PC-3 (cell line): ENCODE results near the gene ROR1. TPM values are rescaled to one million over a fixed set of nuclear protein-coding genes. Genes with fewer than 3 reads are reported as not detected.

Experiments used
- ATAC-seq: fragments of 200-7000 bp; cut with Tn5 transposase; 2 replicates; pipeline ENCODE4 v1.9.1; 2020; ENCODE audit warnings: mild to moderate bottlenecking, moderate library complexity
- BruUV-seq: library from RNA; stranded (reverse); fragments of 400-500 nt; replicated peaks from 2 replicates; lab custom pipeline; 2021; lab: Mats Ljungman, UMichigan
- CTCF ChIA-PET: fragments of 300-600 bp; sonication (Branson Sonifier 250); formaldehyde crosslinking; loops from one replicate; lab custom pipeline; 2022; ENCODE audit warnings: antibody characterized with exemption; lab: Charles Lee
- POLR2A ChIA-PET: fragments of 300-600 bp; sonication (Branson Sonifier 250); formaldehyde crosslinking; loops from one replicate; lab custom pipeline; 2022; ENCODE audit warnings: antibody characterized with exemption; ENCODE audit not compliant: unreplicated experiment; lab: Charles Lee
- DNase-seq: peaks from one replicate; pipeline ENCODE4 v3.0.0-alpha.2; 2015
- H2AFZ ChIP-seq: fragments of 300-600 bp; sonication (generic); 2 replicates; pipeline ENCODE4 v1.6.0; 2016; ENCODE audit warnings: antibody characterized with exemption, low read length
- H3F3A ChIP-seq: fragments of 300-600 bp; sonication (generic); one replicate; pipeline ENCODE4 v1.6.0; 2017; ENCODE audit warnings: antibody characterized with exemption, low read length, control low read depth, mild to moderate bottlenecking; ENCODE audit not compliant: unreplicated experiment
- H3K27ac ChIP-seq: fragments of 300-600 bp; sonication (generic); 2 replicates; pipeline ENCODE4 v1.5.1; 2016; ENCODE audit warnings: mild to moderate bottlenecking, low read length
- H3K27me3 ChIP-seq: fragments of 300-600 bp; sonication (generic); 2 replicates; pipeline ENCODE4 v1.6.1; 2016; ENCODE audit warnings: low read length, mixed read lengths
- H3K36me3 ChIP-seq: fragments of 300-600 bp; sonication (generic); 2 replicates; pipeline ENCODE4 v1.6.1; 2016; ENCODE audit warnings: low read depth, mixed run types, low read length, mixed read lengths
- H3K4me1 ChIP-seq: fragments of 300-600 bp; sonication (generic); 2 replicates; pipeline ENCODE4 v1.5.1; 2016; ENCODE audit warnings: low read length; ENCODE audit not compliant: insufficient read depth
- H3K4me2 ChIP-seq: fragments of 300-600 bp; sonication (generic); 2 replicates; pipeline ENCODE4 v1.6.0; 2016; ENCODE audit warnings: low read length
- H3K4me3 ChIP-seq: fragments of 300-600 bp; sonication (generic); 2 replicates; pipeline ENCODE4 v1.5.1; 2016; ENCODE audit warnings: mild to moderate bottlenecking, low read length, mixed read lengths
- H3K79me2 ChIP-seq: fragments of 300-600 bp; sonication (generic); 2 replicates; pipeline ENCODE4 v1.6.1; 2017; ENCODE audit warnings: low read length, mixed read lengths
- H3K9ac ChIP-seq: fragments of 300-600 bp; sonication (generic); 2 replicates; pipeline ENCODE4 v1.6.0; 2016; ENCODE audit warnings: mild to moderate bottlenecking, low read length
- H3K9me2 ChIP-seq: fragments of 300-600 bp; sonication (generic); replicated peaks from 2 replicates; pipeline ENCODE4 v1.6.1; 2016; ENCODE audit warnings: mixed run types, low read length, mixed read lengths
- H3K9me3 ChIP-seq: fragments of 300-600 bp; sonication (generic); 2 replicates; pipeline ENCODE4 v1.6.1; 2016; ENCODE audit warnings: low read length, mixed read lengths
- H4K20me1 ChIP-seq: fragments of 300-600 bp; sonication (generic); 2 replicates; pipeline ENCODE4 v1.6.1; 2016; ENCODE audit warnings: low read length, mixed read lengths
- CTCF ChIP-seq: fragments of 300-600 bp; sonication (generic); conservative IDR thresholded peaks from 2 replicates; pipeline ENCODE4 v1.5.1; 2017; ENCODE audit warnings: antibody characterized with exemption, low read depth, mild to moderate bottlenecking, low read length
- EZH2 ChIP-seq: fragments of 300-600 bp; sonication (generic); IDR thresholded peaks from one replicate; pipeline ENCODE4 v1.6.1; 2017; ENCODE audit warnings: antibody characterized with exemption, mild to moderate bottlenecking, low read length; ENCODE audit not compliant: unreplicated experiment
- EZH2phosphoT487 ChIP-seq: fragments of 300-600 bp; sonication (generic); IDR thresholded peaks from 2 replicates; pipeline ENCODE4 v1.6.1; 2018; ENCODE audit warnings: mild to moderate bottlenecking, antibody characterized with exemption, low read length, borderline replicate concordance
- intact Hi-C: fragments of 100-400 bp; cut with micrococcal nuclease; formaldehyde crosslinking; loops from 2 replicates; pipeline ENCODE4 v1.9.0; 2023
- total RNA-seq: library from RNA; depleted of rRNA; stranded (reverse); fragments of >200 nt; gene quantifications from 2 replicates; pipeline ENCODE4 v1.2.3, GENCODE V29; 2014

ROR1 gene
- total RNA-seq, 1 experiment from 2014 or later, result 16.5 TPM

DNA sequence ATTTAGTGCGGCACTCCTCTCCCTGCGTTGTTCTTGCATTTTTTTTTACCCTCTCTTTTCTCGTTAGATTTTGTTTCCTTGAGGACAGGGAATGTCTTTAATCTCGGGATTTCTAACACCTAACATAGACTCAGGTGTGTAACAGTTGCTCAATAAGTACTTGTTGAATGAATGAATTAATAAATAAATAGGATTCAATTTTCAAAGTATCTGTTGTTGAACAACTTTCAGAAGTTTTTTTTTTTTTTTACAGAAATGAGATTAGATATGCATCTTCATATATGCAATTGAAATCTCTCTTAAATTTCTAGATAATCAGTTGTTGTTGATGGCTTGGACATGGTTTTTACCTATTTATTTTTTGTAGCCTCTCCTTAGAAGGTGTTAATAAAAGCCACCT lies 83.1 kb downstream of the ROR1 start:
- TF ChIP-seq EZH2 (no peak), CTCF (no peak), EZH2phosphoT487 (no peak)
- H3F3A ChIP-seq, result no peaks in the 10 kb centered on the region
- 0 out of 2 replicates have a peak, but pooled peaks cover 7% of the 10 kb centered on the region for H3K79me2 ChIP-seq
- intact Hi-C loops, result no loop called here
- H3K4me3 ChIP-seq, result no peak overlapping the region
- ATAC-seq, result no peak
- no peaks in the 10 kb centered on the region for H3K9me3 ChIP-seq
- no peak overlapping the region for H3K27ac ChIP-seq
- no peak overlapping the region for H3K9ac ChIP-seq
- ChIA-PET POLR2A (no interaction called here), CTCF (no interaction called here)
- no peaks in the 10 kb centered on the region for H4K20me1 ChIP-seq
- no peaks in the 10 kb centered on the region for H3K9me2 ChIP-seq
- no peaks in the 10 kb centered on the region for H3K27me3 ChIP-seq
- no peak overlapping the region for H3K4me2 ChIP-seq
- no TSS peak for BruUV-seq
- H3K4me1 ChIP-seq, result no peaks in the 10 kb centered on the region
- no peak overlapping the region for H2AFZ ChIP-seq
- no peaks in the 10 kb centered on the region for H3K36me3 ChIP-seq
- DNase-seq, result no peak

GRCh38 chr1:63857478-63857877 lies 83.7 kb downstream of the ROR1 start:
- Histone ChIP-seq H3K36me3 (no peaks in the 10 kb centered on the region), H3K4me2 (no peak overlapping the region), H3K27me3 (no peaks in the 10 kb centered on the region), H3K79me2 (0 out of 2 replicates have a peak, but pooled peaks cover 7% of the 10 kb centered on the region), H2AFZ (no peak overlapping the region), H3K9me3 (no peaks in the 10 kb centered on the region), H3K27ac (no peak overlapping the region), H3F3A (no peaks in the 10 kb centered on the region), H3K4me3 (no peak overlapping the region), H4K20me1 (no peaks in the 10 kb centered on the region), H3K4me1 (no peaks in the 10 kb centered on the region), H3K9me2 (no peaks in the 10 kb centered on the region), H3K9ac (no peak overlapping the region)
- no TSS peak for BruUV-seq
- intact Hi-C loops, result no loop called here
- ChIA-PET POLR2A (no interaction called here), CTCF (no interaction called here)
- DNase-seq, result no peak
- no peak for TF ChIP-seq EZH2
- TF ChIP-seq EZH2phosphoT487, result no peak
- TF ChIP-seq CTCF, result no peak
- no peak for ATAC-seq

- H2AFZ ChIP-seq, result no peak overlapping the region
- ChIA-PET POLR2A (no interaction called here), CTCF (no interaction called here)
- H4K20me1 ChIP-seq, result no peaks in the 10 kb centered on the region
- no peaks in the 10 kb centered on the region for H3K9me3 ChIP-seq
- no peaks in the 10 kb centered on the region for H3F3A ChIP-seq
- TF ChIP-seq CTCF (no peak), EZH2 (no peak), EZH2phosphoT487 (no peak)
- intact Hi-C loops, result no loop called here
- no peaks in the 10 kb centered on the region for H3K9me2 ChIP-seq
- no peak overlapping the region for H3K27ac ChIP-seq
- H3K27me3 ChIP-seq, result no peaks in the 10 kb centered on the region
- H3K4me3 ChIP-seq, result no peak overlapping the region
- H3K4me2 ChIP-seq, result no peak overlapping the region
- ATAC-seq (no peak), DNase-seq (no peak)
- BruUV-seq, result no TSS peak
- 0 out of 2 replicates have a peak, but pooled peaks cover 7% of the 10 kb centered on the region for H3K79me2 ChIP-seq
- peaks cover 2% of the 10 kb centered on the region for H3K4me1 ChIP-seq
- no peak overlapping the region for H3K9ac ChIP-seq
- no peaks in the 10 kb centered on the region for H3K36me3 ChIP-seq
Observed at GRCh38 chr1:63858153-63858552, 84.3 kb downstream of the ROR1 start.
